H1 (cell line): ENCODE measurements around the gene ACE. TPM values are rescaled to one million over a fixed set of nuclear protein-coding genes. Genes with fewer than 3 reads are reported as not detected.

Experiments used
- CTCF ChIA-PET: fragments of 300-600 bp; sonication (Branson Sonifier 250); formaldehyde crosslinking; loops from one replicate; lab custom pipeline; 2021; ENCODE audit not compliant: partially characterized antibody; lab: Charles Lee
- POLR2A ChIA-PET: fragments of 300-600 bp; sonication (Branson Sonifier 250); formaldehyde crosslinking; loops from one replicate; lab custom pipeline; 2021; ENCODE audit warnings: inconsistent platforms; ENCODE audit not compliant: partially characterized antibody; lab: Charles Lee
- DNase-seq, 2 experiments: peaks; one replicate each; pipeline versions ENCODE4 v3.0.0 to v3.0.0-alpha.2; 2010 to 2022; ENCODE audit warnings: low spot score in 2 of 2, low read depth in 1 of 2, mixed read lengths in 1 of 2
- FAIRE-seq: peaks from 2 replicates; lab custom pipeline; 2011; peaks lifted over from hg19 to GRCh38; lab: Jason Lieb, UNC
- H2AFZ ChIP-seq: 2 replicates; pipeline ENCODE4 v1.8.1; 2012; ENCODE audit warnings: low read length, inconsistent platforms
- H2AK5ac ChIP-seq: 2 replicates; pipeline ENCODE4 v1.6.1; 2013; ENCODE audit warnings: low read depth, low read length
- H2BK120ac ChIP-seq: replicated peaks from 2 replicates; pipeline ENCODE3; 2013; ENCODE audit warnings: low read depth, low read length, inconsistent platforms
- H2BK12ac ChIP-seq: 2 replicates; pipeline ENCODE4 v1.6.1; 2013; ENCODE audit warnings: low read depth, low read length
- H2BK15ac ChIP-seq: 2 replicates; pipeline ENCODE4 v1.6.1; 2013; ENCODE audit warnings: low read length
- H2BK20ac ChIP-seq: 2 replicates; pipeline ENCODE4 v1.6.1; 2013; ENCODE audit warnings: low read length
- H2BK5ac ChIP-seq: 2 replicates; pipeline ENCODE4 v1.6.1; 2013; ENCODE audit warnings: low read depth, low read length
- H3K14ac ChIP-seq: 2 replicates; pipeline ENCODE4 v1.6.1; 2013; ENCODE audit warnings: inconsistent platforms; ENCODE audit not compliant: insufficient read length
- H3K18ac ChIP-seq: 2 replicates; pipeline ENCODE4 v1.6.1; 2013; ENCODE audit warnings: low read length; ENCODE audit errors: extremely low read depth
- H3K23ac ChIP-seq: 2 replicates; pipeline ENCODE4 v1.6.1; 2013; ENCODE audit warnings: inconsistent platforms; ENCODE audit not compliant: insufficient read length
- H3K23me2 ChIP-seq: 2 replicates; pipeline ENCODE4 v1.6.1; 2013; ENCODE audit warnings: low read depth, low read length
- H3K27ac ChIP-seq: 2 replicates; pipeline ENCODE4 v1.6.1; 2011; ENCODE audit warnings: low read depth, low read length, inconsistent platforms
- H3K27me3 ChIP-seq, 4 experiments: replicated peaks in 1 of 4; 1 replicate in 1 of 4; 2 replicates in 3 of 4; pipeline versions ENCODE4 v1.6.1 to v1.8.1; 2011 to 2013; ENCODE audit warnings: low read length in 3 of 4, mild to moderate bottlenecking in 3 of 4, inconsistent platforms in 2 of 4, mixed read lengths in 2 of 4, moderate library complexity in 1 of 4; ENCODE audit not compliant: control insufficient read depth in 3 of 4, insufficient read depth in 3 of 4; ENCODE audit errors: extremely low read depth in 1 of 4
- H3K36me3 ChIP-seq, 4 experiments: 2 replicates each; pipeline versions ENCODE4 v1.6.1 to v1.8.1; 2011 to 2013; ENCODE audit warnings: mild to moderate bottlenecking in 4 of 4, low read length in 3 of 4, moderate library complexity in 2 of 4, control low read depth in 1 of 4, inconsistent platforms in 1 of 4; ENCODE audit not compliant: insufficient read depth in 4 of 4, control insufficient read depth in 2 of 4
- H3K4ac ChIP-seq: replicated peaks from 2 replicates; pipeline ENCODE3; 2013; ENCODE audit warnings: low read length, low read depth, mixed read lengths, inconsistent platforms; ENCODE audit not compliant: insufficient read length
- H3K4me1 ChIP-seq, 4 experiments: replicated peaks in 1 of 4; 1 replicate in 1 of 4; 2 replicates in 3 of 4; pipeline versions ENCODE4 v1.6.1 to v1.8.1; 2011 to 2013; ENCODE audit warnings: low read length in 3 of 4, inconsistent platforms in 2 of 4, mixed read lengths in 1 of 4; ENCODE audit not compliant: insufficient read depth in 4 of 4, control insufficient read depth in 3 of 4
- H3K4me2 ChIP-seq, 2 experiments: 2 replicates each; pipeline versions ENCODE4 v1.6.1 to v1.8.1; 2011 to 2013; ENCODE audit warnings: low read depth in 2 of 2, low read length in 2 of 2, control low read depth in 1 of 2, inconsistent platforms in 1 of 2, mild to moderate bottlenecking in 1 of 2; ENCODE audit not compliant: insufficient read depth in 1 of 2
- H3K4me3 ChIP-seq, 4 experiments: fragments of 200-600, 300-600 bp in 1 of 4; sonication (generic), shearing (Covaris generic), sonication (Bioruptor Twin) in 1 of 4; 2 replicates each; pipeline versions ENCODE4 v1.5.1 to v1.8.1; 2011 to 2016; ENCODE audit warnings: low read length in 4 of 4, low read depth in 3 of 4, control low read depth in 2 of 4, inconsistent platforms in 2 of 4, mild to moderate bottlenecking in 2 of 4, mixed read lengths in 1 of 4, moderate library complexity in 1 of 4; ENCODE audit not compliant: insufficient read depth in 2 of 4; ENCODE audit errors: extremely low read depth in 1 of 4
- H3K56ac ChIP-seq: replicated peaks from 2 replicates; pipeline ENCODE3; 2013; ENCODE audit warnings: low read depth, mild to moderate bottlenecking, mixed read lengths, low read length, inconsistent platforms; ENCODE audit not compliant: insufficient read length
- H3K79me1 ChIP-seq: 2 replicates; pipeline ENCODE4 v1.6.1; 2013; ENCODE audit warnings: low read depth, low read length, control low read depth
- H3K79me2 ChIP-seq, 2 experiments: 2 replicates each; pipeline versions ENCODE4 v1.6.1 to v1.8.1; 2012 to 2013; ENCODE audit warnings: low read length in 2 of 2, mild to moderate bottlenecking in 2 of 2, inconsistent platforms in 1 of 2; ENCODE audit not compliant: insufficient read depth in 2 of 2, control insufficient read depth in 1 of 2
- H3K9ac ChIP-seq, 4 experiments: replicated peaks in 1 of 4; 1 replicate in 1 of 4; 2 replicates in 3 of 4; pipeline versions ENCODE4 v1.6.1 to v1.8.1; 2011 to 2013; ENCODE audit warnings: low read depth in 3 of 4, low read length in 3 of 4, control low read depth in 2 of 4, mild to moderate bottlenecking in 2 of 4, moderate library complexity in 2 of 4, inconsistent platforms in 1 of 4; ENCODE audit errors: extremely low read depth in 1 of 4
- H3K9me3 ChIP-seq, 2 experiments: 2 replicates each; pipeline versions ENCODE4 v1.6.1 to v1.8.1; 2012 to 2013; ENCODE audit warnings: mild to moderate bottlenecking in 2 of 2, moderate library complexity in 2 of 2, control low read depth in 1 of 2, inconsistent platforms in 1 of 2, low read depth in 1 of 2, low read length in 1 of 2, mixed read lengths in 1 of 2; ENCODE audit not compliant: insufficient read depth in 2 of 2
- H4K20me1 ChIP-seq, 2 experiments: replicated peaks in 1 of 2; 2 replicates each; pipeline versions ENCODE3 to v1.8.1; 2011 to 2013; ENCODE audit warnings: inconsistent platforms in 2 of 2, low read length in 2 of 2, mild to moderate bottlenecking in 1 of 2; ENCODE audit not compliant: insufficient read depth in 2 of 2, control insufficient read depth in 1 of 2
- H4K5ac ChIP-seq: 2 replicates; pipeline ENCODE4 v1.6.1; 2013; ENCODE audit warnings: low read length, low read depth, mixed read lengths, inconsistent platforms; ENCODE audit not compliant: insufficient read length
- H4K8ac ChIP-seq: 2 replicates; pipeline ENCODE4 v1.8.0; 2013; ENCODE audit warnings: mild to moderate bottlenecking, moderate library complexity, low read length, inconsistent platforms; ENCODE audit not compliant: insufficient read depth; ENCODE audit errors: extremely low read depth
- H4K91ac ChIP-seq: replicated peaks from 2 replicates; pipeline ENCODE3; 2013; ENCODE audit warnings: low read length, mixed read lengths, inconsistent platforms; ENCODE audit not compliant: insufficient read length
- EZH2 ChIP-seq: fragments of 200-600 bp; sonication (generic); IDR thresholded peaks from 2 replicates; pipeline ENCODE4 v1.7.1; 2012; ENCODE audit warnings: low read depth, mild to moderate bottlenecking, moderate library complexity, low read length, inconsistent platforms; ENCODE audit not compliant: severe bottlenecking
- HDAC2 ChIP-seq, 2 experiments: fragments of 300-600 bp in 1 of 2; sonication (generic) in 1 of 2; IDR thresholded peaks; 2 replicates each; pipeline ENCODE4 v1.6.1; 2011 to 2012; ENCODE audit warnings: low read depth in 2 of 2, low read length in 2 of 2, mild to moderate bottlenecking in 2 of 2, moderate library complexity in 2 of 2, borderline replicate concordance in 1 of 2, inconsistent platforms in 1 of 2
- KDM1A ChIP-seq: fragments of 200-600, 300-600 bp; sonication (generic); IDR thresholded peaks from 2 replicates; pipeline ENCODE4 v1.7.1; 2016; ENCODE audit warnings: mild to moderate bottlenecking, low read length, borderline replicate concordance
- POLR2A ChIP-seq, 2 experiments: IDR thresholded peaks; 1 replicate in 1 of 2; 2 replicates in 1 of 2; pipeline ENCODE4 v1.6.1; 2011; ENCODE audit warnings: low read depth in 2 of 2, low read length in 2 of 2, mild to moderate bottlenecking in 2 of 2; ENCODE audit errors: control extremely low read depth in 1 of 2
- RXRA ChIP-seq: IDR thresholded peaks from 2 replicates; pipeline ENCODE4 v1.6.1; 2011; ENCODE audit warnings: low read depth, mild to moderate bottlenecking, low read length, moderate library complexity; ENCODE audit not compliant: insufficient read depth
- SAP30 ChIP-seq: fragments of 300-600 bp; sonication (generic); IDR thresholded peaks from 2 replicates; pipeline ENCODE4 v1.7.1; 2012; ENCODE audit warnings: low read length, moderate library complexity, mild to moderate bottlenecking, inconsistent platforms; ENCODE audit not compliant: insufficient read depth, insufficient replicate concordance
- SUZ12 ChIP-seq: fragments of 200-600 bp; sonication (generic); IDR thresholded peaks from 2 replicates; pipeline ENCODE4 v1.6.1; 2012; ENCODE audit warnings: mild to moderate bottlenecking, inconsistent platforms, low read length, moderate library complexity, mixed read lengths
- WGBS, 2 experiments: shearing (Covaris generic) in 1 of 2; methylation state at CpG; one replicate each; pipeline versions ENCODE4 v1.1.6 to v1.1.7; 2013 to 2015; ENCODE audit warnings: low lambda C conversion rate in 2 of 2, mixed read lengths in 2 of 2, inconsistent platforms in 1 of 2, low coverage in 1 of 2, missing lambda C conversion rate in 1 of 2; ENCODE audit not compliant: insufficient replicate concordance in 2 of 2, insufficient coverage in 1 of 2, insufficient read length in 1 of 2; ENCODE audit errors: extremely low coverage in 1 of 2, missing lambda C conversion rate in 1 of 2; 5-methylcytosine and 5-hydroxymethylcytosine counted together
- polyA plus RNA-seq, 7 experiments: library from polyadenylated mRNA; depleted of rRNA in 3 of 7; stranded (reverse) in 5 of 7; unstranded in 2 of 7; fragments of >200 nt in 5 of 7; fragments of 200-250 nt in 2 of 7; gene quantifications; 1 replicate in 5 of 7; 2 replicates in 1 of 7; 4 replicates in 1 of 7; pipeline versions ENCODE4 v1.2.1 to v1.2.3, GENCODE V29; 2011 to 2013; ENCODE audit warnings: missing spikeins in 2 of 7, mixed read lengths in 2 of 7
- total RNA-seq: library from RNA; stranded (reverse); fragmentation: NEBNext Ultra II Directional; extraction: Animal tissue kit (Norgen Biotek cat#: 25700); gene quantifications from 2 replicates; pipeline ENCODE4 v1.2.1, GENCODE V29; 2021
- TF ChIP-seq, protein P1 (sequence below), 3 experiments: IDR thresholded peaks; 1 replicate in 2 of 3; 2 replicates in 1 of 3; pipeline versions ENCODE4 v1.5.1 to v1.6.1; 2011; ENCODE audit warnings: low read length in 3 of 3, mild to moderate bottlenecking in 3 of 3, inconsistent platforms in 2 of 3, low read depth in 1 of 3, moderate library complexity in 1 of 3; ENCODE audit not compliant: insufficient read depth in 1 of 3; ENCODE audit errors: control extremely low read depth in 1 of 3
- TF ChIP-seq, protein P2 (sequence below): IDR thresholded peaks from 2 replicates; pipeline ENCODE4 v1.6.1; 2011; ENCODE audit warnings: low read depth, mild to moderate bottlenecking, low read length; ENCODE audit not compliant: insufficient read depth

The ACE gene
- total and polyA plus RNA-seq, 2 of the 8 experiments (the other 6 are each of a cell fraction or from before 2014, with no cell fraction given), result 2.5 to 5.5 TPM

DNA sequence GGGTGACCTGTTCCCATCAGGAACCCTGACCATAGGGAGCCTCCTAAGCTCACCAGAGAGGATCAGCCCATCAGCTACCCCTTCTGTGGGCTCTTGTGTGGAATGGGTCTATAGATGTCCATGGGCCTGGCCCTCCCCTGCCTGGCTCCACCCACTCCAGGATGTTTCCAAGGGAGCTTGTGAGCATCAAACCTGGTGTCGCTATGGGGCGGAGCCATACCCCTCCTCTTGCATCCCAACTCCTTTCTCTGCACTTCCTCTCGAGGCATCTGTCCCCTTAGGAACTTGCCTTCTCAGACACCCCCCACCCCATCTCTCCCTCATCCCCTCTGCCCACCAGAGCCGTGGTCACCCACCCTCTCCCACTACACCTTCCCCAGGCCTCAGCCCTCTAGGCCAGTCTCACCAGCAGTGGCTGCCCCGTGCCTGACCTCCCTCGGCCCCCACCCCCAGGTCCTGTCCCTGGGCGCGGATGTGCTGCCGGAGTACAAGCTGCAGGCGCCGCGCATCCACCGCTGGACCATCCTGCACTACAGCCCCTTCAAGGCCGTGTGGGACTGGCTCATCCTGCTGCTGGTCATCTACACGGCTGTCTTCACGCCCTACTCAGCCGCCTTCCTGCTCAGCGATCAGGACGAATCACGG lies 56.7 kb downstream of the ACE start:
- H2BK5ac ChIP-seq, result no peak overlapping the region
- H2AK5ac ChIP-seq, result no peak overlapping the region
- H3K4ac ChIP-seq, result no peak overlapping the region
- H3K23ac ChIP-seq, result no peak overlapping the region
- H2AFZ ChIP-seq, result no peak overlapping the region
- H2BK120ac ChIP-seq, result no peak overlapping the region
- H3K56ac ChIP-seq, result no peak overlapping the region
- H3K79me2 ChIP-seq, result no peaks in the 10 kb centered on the region
- no peak overlapping the region for H3K4me2 ChIP-seq
- H3K18ac ChIP-seq, result peak overlapping the region; percentile 19; the same call in 1 of the 2 replicates
- no peak overlapping the region for H4K91ac ChIP-seq
- H3K9ac ChIP-seq, result no peak overlapping the region
- H3K27ac ChIP-seq, result no peak overlapping the region
- H3K23me2 ChIP-seq, result peaks cover 7% of the 10 kb centered on the region; the same call in 1 of the 2 replicates
- DNase-seq (no peak), FAIRE-seq (no peak)
- H4K8ac ChIP-seq, result no peak overlapping the region
- H3K4me1 ChIP-seq, result peaks cover 0 to 12% (median 3%) of the 10 kb centered on the region in 4 experiments; a peak in 5 of 7 replicates
- no peak overlapping the region for H3K14ac ChIP-seq
- no peaks in the 10 kb centered on the region for H4K20me1 ChIP-seq
- no peak overlapping the region for H2BK12ac ChIP-seq
- no peak overlapping the region for H3K4me3 ChIP-seq
- WGBS, 2 experiments, result 98% methylated on average over 19 of the region's 20 CpGs; no CpG with 5 or more reads in 1 of the 2 experiments
- H3K36me3 ChIP-seq, result no peaks in the 10 kb centered on the region
- ChIA-PET CTCF (interaction anchor here (0.9 kb wide), 1 partner anchor 108 kb away, joined by 3 read pairs; no protein-coding TSS in a partner anchor), POLR2A (no interaction called here)
- no peak overlapping the region for H2BK15ac ChIP-seq
- no peaks in the 10 kb centered on the region for H3K9me3 ChIP-seq
- no peak overlapping the region for H2BK20ac ChIP-seq
- H3K27me3 ChIP-seq, result peaks cover 0 to 11% (median 6%) of the 10 kb centered on the region in 4 experiments; a peak in 5 of 7 replicates
- no peak overlapping the region for H4K5ac ChIP-seq
- H3K79me1 ChIP-seq, result no peaks in the 10 kb centered on the region
- TF ChIP-seq HDAC2 (IDR thresholded peaks at IDR 0.05; ENCODE audit: borderline replicate concordance in 1 of 2, low read depth in 2 of 2, low read length in 2 of 2), result no peak
- TF ChIP-seq, protein P1, sequence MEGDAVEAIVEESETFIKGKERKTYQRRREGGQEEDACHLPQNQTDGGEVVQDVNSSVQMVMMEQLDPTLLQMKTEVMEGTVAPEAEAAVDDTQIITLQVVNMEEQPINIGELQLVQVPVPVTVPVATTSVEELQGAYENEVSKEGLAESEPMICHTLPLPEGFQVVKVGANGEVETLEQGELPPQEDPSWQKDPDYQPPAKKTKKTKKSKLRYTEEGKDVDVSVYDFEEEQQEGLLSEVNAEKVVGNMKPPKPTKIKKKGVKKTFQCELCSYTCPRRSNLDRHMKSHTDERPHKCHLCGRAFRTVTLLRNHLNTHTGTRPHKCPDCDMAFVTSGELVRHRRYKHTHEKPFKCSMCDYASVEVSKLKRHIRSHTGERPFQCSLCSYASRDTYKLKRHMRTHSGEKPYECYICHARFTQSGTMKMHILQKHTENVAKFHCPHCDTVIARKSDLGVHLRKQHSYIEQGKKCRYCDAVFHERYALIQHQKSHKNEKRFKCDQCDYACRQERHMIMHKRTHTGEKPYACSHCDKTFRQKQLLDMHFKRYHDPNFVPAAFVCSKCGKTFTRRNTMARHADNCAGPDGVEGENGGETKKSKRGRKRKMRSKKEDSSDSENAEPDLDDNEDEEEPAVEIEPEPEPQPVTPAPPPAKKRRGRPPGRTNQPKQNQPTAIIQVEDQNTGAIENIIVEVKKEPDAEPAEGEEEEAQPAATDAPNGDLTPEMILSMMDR (IDR thresholded peaks at IDR 0.05; ENCODE audit: control extremely low read depth in 1 of 3, insufficient read depth in 1 of 3, low read depth in 1 of 3, low read length in 3 of 3), result no peak
- TF ChIP-seq POLR2A (IDR thresholded peaks at IDR 0.05; ENCODE audit: control extremely low read depth in 1 of 2, low read depth in 2 of 2, low read length in 2 of 2), result no peak
- TF ChIP-seq EZH2, result no peak
- no peak for TF ChIP-seq KDM1A
- TF ChIP-seq, protein P2, sequence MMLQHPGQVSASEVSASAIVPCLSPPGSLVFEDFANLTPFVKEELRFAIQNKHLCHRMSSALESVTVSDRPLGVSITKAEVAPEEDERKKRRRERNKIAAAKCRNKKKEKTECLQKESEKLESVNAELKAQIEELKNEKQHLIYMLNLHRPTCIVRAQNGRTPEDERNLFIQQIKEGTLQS, result no peak
- no peak for TF ChIP-seq SUZ12
- TF ChIP-seq SAP30, result no peak
- TF ChIP-seq RXRA, result no peak
